Colonic mucosa (tissue), 4 donors: ENCODE data around the gene SNX24. TPM values are rescaled to one million over a fixed set of nuclear protein-coding genes. Genes with fewer than 3 reads are reported as not detected.

Experiments
- DNase-seq: peaks from one replicate; pipeline ENCODE4 v3.0.0-alpha.2; 2020
- H3K27ac ChIP-seq: fragments of 200-600 bp; one replicate; pipeline ENCODE4 v1.8.0; 2021
- H3K27me3 ChIP-seq: fragments of 200-600 bp; one replicate; pipeline ENCODE4 v1.8.0; 2021
- H3K36me3 ChIP-seq: fragments of 200-600 bp; one replicate; pipeline ENCODE4 v1.8.0; 2021
- H3K4me1 ChIP-seq: fragments of 200-600 bp; one replicate; pipeline ENCODE4 v1.8.0; 2021; ENCODE audit warnings: mild to moderate bottlenecking
- H3K4me3 ChIP-seq: fragments of 200-600 bp; one replicate; pipeline ENCODE4 v1.8.0; 2021
- H3K9ac ChIP-seq, 2 donors: one replicate each; pipeline ENCODE4 v1.7.0; 2013; ENCODE audit warnings: control low read depth in 2 of 2, low read depth in 2 of 2, low read length in 2 of 2
- H3K9me3 ChIP-seq: fragments of 200-600 bp; one replicate; pipeline ENCODE4 v1.8.0; 2021
- CTCF ChIP-seq: fragments of 200-600 bp; IDR thresholded peaks from one replicate; pipeline ENCODE4 v1.8.0; 2022; ENCODE audit warnings: antibody characterized with exemption, mild to moderate bottlenecking
- intact Hi-C: fragments of 100-400 bp; cut with DNase I; formaldehyde crosslinking; loops from one replicate; pipeline ENCODE4 v1.14.1; 2022
- total RNA-seq, 2 donors: library from RNA; stranded (reverse); fragmentation: NEBNext Ultra II Directional in 1 of 2; extraction: Animal tissue kit (Norgen Biotek cat#: 25700) in 1 of 2; gene quantifications; one replicate each; pipeline ENCODE4 v1.2.1, GENCODE V29; 2021
- donor health status: healthy.
- donor health status: DM: no; HTN: no; CAD: no.
- donor health status: DM: no; HTN: no; CAD: no.

Gene SNX24, protein sequence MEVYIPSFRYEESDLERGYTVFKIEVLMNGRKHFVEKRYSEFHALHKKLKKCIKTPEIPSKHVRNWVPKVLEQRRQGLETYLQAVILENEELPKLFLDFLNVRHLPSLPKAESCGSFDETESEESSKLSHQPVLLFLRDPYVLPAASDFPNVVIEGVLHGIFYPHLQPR
- 10 to 100 TPM in 1 of 2 donors, 1 to 10 TPM in 1; 8.8 to 17.0 TPM for total RNA-seq

- intact Hi-C loops: no loop called here
- peak; percentile 85 for DNase-seq
- Histone ChIP-seq H3K27me3 (no peaks in the 10 kb centered on the region), H3K9ac (peak within 1 kb of the TSS; percentile 78 to 82), H3K4me3 (peak within 1 kb of the TSS; percentile 67), H3K36me3 (no peaks in the 10 kb centered on the region), H3K4me1 (no peaks in the 10 kb centered on the region), H3K27ac (peak within 1 kb of the TSS; percentile 83), H3K9me3 (no peaks in the 10 kb centered on the region)
- no peak for TF ChIP-seq CTCF
Measured at GRCh38 chr5:122845229-122846050, at the start of gene SNX24. TSS of gene SNX24 (plus strand) at chr5:122845613. CDS start at chr5:122845634, 21 bp downstream.

GRCh38 chr5:122805481-122805880 lies 39.9 kb upstream of the SNX24 start:
- no peaks in the 10 kb centered on the region for H3K36me3 ChIP-seq
- no peaks in the 10 kb centered on the region for H3K27me3 ChIP-seq
- no peaks in the 10 kb centered on the region for H3K4me1 ChIP-seq
- H3K9ac ChIP-seq: no peak overlapping the region
- H3K9me3 ChIP-seq: no peaks in the 10 kb centered on the region
- no peak for DNase-seq
- no peak overlapping the region for H3K27ac ChIP-seq
- TF ChIP-seq CTCF: no peak
- intact Hi-C loops: no loop called here
- no peak overlapping the region for H3K4me3 ChIP-seq

DNA sequence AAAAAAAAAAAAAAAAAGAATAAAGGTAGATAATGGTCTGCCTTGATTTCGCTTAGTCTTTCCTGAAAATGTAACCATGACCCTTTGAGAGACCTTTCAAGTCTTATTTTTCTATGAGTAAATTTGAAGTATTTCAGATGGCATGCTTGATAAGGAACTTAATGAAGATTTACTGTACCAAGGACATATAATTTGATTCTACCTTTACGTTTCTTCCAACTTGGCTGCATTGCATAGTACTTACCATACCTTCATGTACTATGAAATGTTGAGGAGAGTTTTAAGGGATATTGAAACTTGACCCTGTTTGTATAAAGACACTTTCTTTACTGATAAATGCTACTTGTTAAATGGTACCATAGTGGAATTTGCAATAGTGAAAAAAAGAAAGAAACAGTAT lies 35.0 kb upstream of the SNX24 start:
- no peak overlapping the region for H3K27ac ChIP-seq
- no peaks in the 10 kb centered on the region for H3K27me3 ChIP-seq
- no peak overlapping the region for H3K4me3 ChIP-seq
- no peaks in the 10 kb centered on the region for H3K9me3 ChIP-seq
- no peak for TF ChIP-seq CTCF
- DNase-seq: no peak
- H3K4me1 ChIP-seq: no peaks in the 10 kb centered on the region
- intact Hi-C loops: no loop called here
- no peak overlapping the region for H3K9ac ChIP-seq
- H3K36me3 ChIP-seq: no peaks in the 10 kb centered on the region

DNA sequence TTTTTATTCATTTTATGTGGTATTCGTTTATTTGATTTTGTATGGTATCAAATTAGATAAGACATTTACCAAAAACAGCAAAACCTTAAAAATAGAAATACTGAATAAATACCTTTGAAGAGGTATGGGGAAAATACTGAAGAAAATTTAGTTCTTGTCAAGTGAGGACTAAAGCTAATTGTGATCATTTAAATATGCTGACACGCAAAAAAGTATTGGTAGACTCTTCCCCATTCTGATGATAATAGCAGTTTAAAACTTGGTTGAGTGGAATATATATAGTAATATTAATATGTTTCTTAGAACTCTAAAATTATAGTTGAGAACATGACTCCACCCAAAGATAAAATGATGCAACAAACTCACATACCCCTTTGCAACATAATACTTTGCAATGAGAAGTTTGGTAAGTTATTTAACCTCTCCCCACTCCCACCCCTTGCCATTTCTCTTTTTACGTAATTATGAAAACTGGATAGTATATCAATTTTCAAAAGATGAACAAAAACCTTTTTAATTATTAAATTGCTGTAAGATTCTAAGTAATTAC lies 30.1 kb upstream of the SNX24 start:
- intact Hi-C loops: no loop called here
- Histone ChIP-seq H3K27me3 (no peaks in the 10 kb centered on the region), H3K27ac (no peak overlapping the region), H3K4me3 (no peak overlapping the region), H3K36me3 (no peaks in the 10 kb centered on the region), H3K9ac (no peak overlapping the region), H3K9me3 (no peaks in the 10 kb centered on the region), H3K4me1 (no peaks in the 10 kb centered on the region)
- DNase-seq: no peak
- TF ChIP-seq CTCF: no peak

DNA sequence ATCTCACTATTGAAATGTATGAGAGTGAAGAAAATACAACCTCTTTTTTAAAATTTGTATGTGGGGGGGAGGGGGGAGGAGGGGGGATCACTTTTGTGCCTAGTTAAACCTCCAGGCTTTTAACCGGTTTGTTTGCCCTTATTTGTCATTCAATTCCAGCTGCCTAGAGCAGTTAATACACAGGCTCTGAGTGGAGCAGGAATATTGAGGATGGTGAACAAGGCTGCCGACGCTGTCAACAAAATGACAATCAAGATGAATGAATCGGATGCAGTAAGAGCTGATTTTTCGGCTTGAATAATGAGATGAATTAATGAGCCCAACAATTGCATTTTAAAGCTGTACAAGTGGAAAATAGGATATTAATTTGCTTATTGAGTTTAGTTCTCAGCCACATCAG lies 28.7 kb upstream of the SNX24 start:
- no peaks in the 10 kb centered on the region for H3K4me1 ChIP-seq
- H3K36me3 ChIP-seq: no peaks in the 10 kb centered on the region
- no peak overlapping the region for H3K9ac ChIP-seq
- no peak overlapping the region for H3K27ac ChIP-seq
- H3K4me3 ChIP-seq: no peak overlapping the region
- H3K27me3 ChIP-seq: no peaks in the 10 kb centered on the region
- TF ChIP-seq CTCF: no peak
- no peaks in the 10 kb centered on the region for H3K9me3 ChIP-seq
- DNase-seq: no peak
- intact Hi-C loops: no loop called here
